Heart left ventricle (tissue), 16 donors: Measurements from ENCODE around the gene SERP1. TPM values are rescaled to one million over a fixed set of nuclear protein-coding genes. Genes with fewer than 3 reads are reported as not detected.

Source experiments
- ATAC-seq, 4 donors: fragments of 200-7000 bp; cut with Tn5 transposase; one replicate each; pipeline ENCODE4 v1.9.1; 2020 to 2022; ENCODE audit warnings: moderate library complexity in 4 of 4, mild to moderate bottlenecking in 3 of 4, moderate number of reproducible peaks in 1 of 4
- DNase-seq, 5 donors: peaks; one replicate each; pipeline ENCODE4 v3.0.0-alpha.2; 2020
- H3K27ac ChIP-seq, 12 donors: fragments of 200-600 bp; sonication (generic) in 4 of 12; one replicate each; pipeline versions ENCODE4 v1.5.0 to v1.8.0; 2016 to 2022; ENCODE audit warnings: mild to moderate bottlenecking in 2 of 12
- H3K27me3 ChIP-seq, 9 donors: fragments of 200-600 bp; sonication (generic) in 2 of 9; one replicate each; pipeline versions ENCODE4 v1.5.1 to v1.8.0; 2016 to 2022; ENCODE audit warnings: mild to moderate bottlenecking in 3 of 9
- H3K36me3 ChIP-seq, 9 donors: fragments of 200-600 bp; sonication (generic) in 2 of 9; one replicate each; pipeline versions ENCODE4 v1.5.0 to v1.8.0; 2018 to 2022; ENCODE audit warnings: mild to moderate bottlenecking in 2 of 9
- H3K4me1 ChIP-seq, 12 donors: fragments of 200-600 bp; sonication (generic) in 4 of 12; one replicate each; pipeline versions ENCODE4 v1.5.0 to v1.8.0; 2016 to 2022; ENCODE audit warnings: mild to moderate bottlenecking in 3 of 12
- H3K4me3 ChIP-seq, 12 donors: fragments of 200-600 bp; sonication (generic) in 4 of 12; one replicate each; pipeline versions ENCODE4 v1.5.0 to v1.8.0; 2017 to 2022; ENCODE audit warnings: mild to moderate bottlenecking in 9 of 12, moderate library complexity in 4 of 12
- H3K9me3 ChIP-seq, 12 donors: fragments of 200-600 bp; sonication (generic) in 4 of 12; one replicate each; pipeline versions ENCODE4 v1.5.0 to v1.8.0; 2016 to 2022; ENCODE audit warnings: mild to moderate bottlenecking in 1 of 12
- POLR2A ChIP-seq, 2 donors: fragments of 450-650 bp; IDR thresholded peaks; one replicate each; pipeline ENCODE4 v1.6.1; 2017; ENCODE audit warnings: antibody characterized with exemption in 2 of 2, mild to moderate bottlenecking in 2 of 2, moderate library complexity in 2 of 2
- WGBS, 4 donors: extraction: QIAGEN DNeasy Blood & Tissue Kit in 2 of 4; methylation state at CpG; one replicate each; pipeline versions ENCODE4 v1.1.5 to v1.1.7; 2013 to 2018; 5-methylcytosine and 5-hydroxymethylcytosine counted together
- intact Hi-C, 10 donors: fragments of 100-400 bp; cut with DNase I; formaldehyde crosslinking; loops; one replicate each; pipeline versions ENCODE4 v1.11.1 to v1.14.2; 2022
- polyA plus RNA-seq, 2 donors: library from polyadenylated mRNA; stranded (reverse); fragments of 200-250 nt; gene quantifications; one replicate each; pipeline ENCODE4 v1.2.3, GENCODE V29; 2013
- total RNA-seq, 9 donors: library from RNA; depleted of rRNA in 2 of 9; stranded (reverse); fragments of >200 nt in 2 of 9; fragmentation: NEBNext Ultra II Directional in 3 of 9; extraction: Animal tissue kit (Norgen Biotek cat#: 25700) in 3 of 9; gene quantifications; one replicate each; pipeline versions ENCODE4 v1.1.0 to v1.2.4, GENCODE V29; 2016 to 2023
- TF ChIP-seq, protein P1 (sequence below), 12 donors: fragments of 200-600 bp; sonication (generic) in 4 of 12; IDR thresholded peaks; one replicate each; pipeline versions ENCODE4 v1.5.0 to v1.8.0; 2018 to 2022; ENCODE audit warnings: antibody characterized with exemption in 12 of 12, mild to moderate bottlenecking in 5 of 12
- donor health status: ischemic (EF 13 %, LVEDD 7.1; RV severe dilation, severe dysfunction).
- donor health status: healthy with polysubstance abuse.
- donor health status: DM: no; HTN: yes; CAD: no.
- donor health status: DM: no; HTN: no; CAD: no.
- donor health status: ischemic (EF 25% LVEDD 6.9; RV normal size, moderate dysfunction).
- donor health status: ischemic (EF 25% LVEDD 5.7; RV mildly dilated, moderate dysfunction).
- donor health status: healthy.
- donor health status: DM: yes; HTN: yes; CAD: no.
- donor health status: ischemic (EF 35%, LVEDD 5.7; RV mildly dilated, moderate dysfunction).
- donor health status: nonischemic (EF 11% LVEDD 7.7; RV severe dilation, severe dysfunction).
- donor health status: DM: yes; HTN: yes; CAD: no.
- donor health status: PGD.
- donor health status: ischemic (EF 29% LVEDD 5.4; RV normal size, mild dysfunction).
- donor health status: nonischemic (EF 23%, LVEDD 6.1; RV moderate dilation, normal function).

Gene SERP1
- total and polyA plus RNA-seq, 11 donors: 14.8 to 86.9 (median 26.3) TPM

DNA sequence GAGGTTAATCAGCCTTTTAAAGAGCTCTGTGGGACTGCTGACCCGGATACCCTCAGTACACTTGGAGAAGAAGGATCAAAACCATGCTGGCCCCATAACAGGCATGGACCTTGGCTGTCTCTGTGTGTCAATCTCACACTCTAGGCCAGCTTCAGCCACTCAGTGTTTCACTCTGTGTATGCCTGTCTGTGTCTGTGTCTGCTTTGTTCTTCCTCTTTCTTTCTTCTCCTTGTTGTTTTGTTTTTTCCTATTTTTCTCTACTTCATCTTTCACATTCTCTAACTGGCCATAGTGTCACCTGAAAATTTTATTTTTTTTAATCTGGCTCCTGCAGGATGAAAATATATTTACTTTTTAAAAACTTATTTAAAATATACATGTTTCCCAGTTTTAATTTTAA, 51.1 kb downstream of the SERP1 start:
- Histone ChIP-seq H3K36me3 (no peaks in the 10 kb centered on the region), H3K27ac (no peak overlapping the region), H3K9me3 (no peaks in the 10 kb centered on the region), H3K4me3 (no peak overlapping the region), H3K4me1 (peaks cover 0 to 5% (median 0%) of the 10 kb centered on the region in 12 donors), H3K27me3 (no peaks in the 10 kb centered on the region)
- peak in 1 of 4 donors; percentile 37 for ATAC-seq
- TF ChIP-seq, protein P1, sequence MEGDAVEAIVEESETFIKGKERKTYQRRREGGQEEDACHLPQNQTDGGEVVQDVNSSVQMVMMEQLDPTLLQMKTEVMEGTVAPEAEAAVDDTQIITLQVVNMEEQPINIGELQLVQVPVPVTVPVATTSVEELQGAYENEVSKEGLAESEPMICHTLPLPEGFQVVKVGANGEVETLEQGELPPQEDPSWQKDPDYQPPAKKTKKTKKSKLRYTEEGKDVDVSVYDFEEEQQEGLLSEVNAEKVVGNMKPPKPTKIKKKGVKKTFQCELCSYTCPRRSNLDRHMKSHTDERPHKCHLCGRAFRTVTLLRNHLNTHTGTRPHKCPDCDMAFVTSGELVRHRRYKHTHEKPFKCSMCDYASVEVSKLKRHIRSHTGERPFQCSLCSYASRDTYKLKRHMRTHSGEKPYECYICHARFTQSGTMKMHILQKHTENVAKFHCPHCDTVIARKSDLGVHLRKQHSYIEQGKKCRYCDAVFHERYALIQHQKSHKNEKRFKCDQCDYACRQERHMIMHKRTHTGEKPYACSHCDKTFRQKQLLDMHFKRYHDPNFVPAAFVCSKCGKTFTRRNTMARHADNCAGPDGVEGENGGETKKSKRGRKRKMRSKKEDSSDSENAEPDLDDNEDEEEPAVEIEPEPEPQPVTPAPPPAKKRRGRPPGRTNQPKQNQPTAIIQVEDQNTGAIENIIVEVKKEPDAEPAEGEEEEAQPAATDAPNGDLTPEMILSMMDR (IDR thresholded peaks at IDR 0.05): no peak
- no peak for TF ChIP-seq POLR2A (IDR thresholded peaks at IDR 0.05)
- intact Hi-C loops: loop anchor here (1.0 to 10.0 kb wide), 13 partner anchors 82 to 560 kb away; partner anchors contain the start of gene TSC22D2 (in 2 of the 10)
- no peak for DNase-seq
- WGBS, 4 donors: 67 to 92% (median 83%) methylated on average over 1 of the region's 1 CpG

DNA sequence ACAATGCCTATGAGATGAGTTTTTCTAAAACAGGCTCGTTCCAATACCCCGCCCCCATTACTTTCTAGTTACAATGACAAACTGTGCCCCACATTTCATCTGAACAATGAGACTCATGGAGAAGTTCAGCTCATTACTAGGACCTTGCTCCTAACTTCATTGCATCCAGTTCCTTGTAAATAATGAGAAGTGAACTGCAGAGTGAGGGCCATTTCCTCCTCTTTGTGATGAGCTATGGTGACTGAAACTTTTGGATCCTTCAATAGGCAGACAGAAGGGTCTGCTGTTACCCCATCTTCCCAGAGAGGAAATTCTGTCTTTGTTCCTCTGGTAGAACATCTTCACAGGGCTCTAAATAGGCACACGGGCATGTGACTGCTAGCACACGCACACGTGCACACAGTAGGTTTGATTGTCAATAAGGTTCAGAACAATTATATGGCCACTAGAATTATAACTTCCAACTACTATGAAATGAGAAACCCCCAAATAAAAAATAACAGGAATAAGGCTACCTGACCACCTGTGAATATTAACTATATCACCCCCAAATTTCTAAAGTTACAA, 51.8 kb downstream of the SERP1 start:
- ATAC-seq (no peak), DNase-seq (no peak)
- no peaks in the 10 kb centered on the region for H3K27me3 ChIP-seq
- no peaks in the 10 kb centered on the region for H3K9me3 ChIP-seq
- H3K4me3 ChIP-seq: no peak overlapping the region
- intact Hi-C loops: loop anchor here (2.0 to 10.0 kb wide), 8 partner anchors 82 to 560 kb away; partner anchors contain the start of gene TSC22D2 (in 1 of the 10)
- WGBS, 4 donors: 90 to 96% (median 94%) methylated on average over 5 of the region's 5 CpGs
- H3K4me1 ChIP-seq: peaks cover 0 to 5% (median 0%) of the 10 kb centered on the region in 12 donors
- TF ChIP-seq, protein P1 (IDR thresholded peaks at IDR 0.05): no peak
- no peak for TF ChIP-seq POLR2A (IDR thresholded peaks at IDR 0.05)
- H3K36me3 ChIP-seq: no peaks in the 10 kb centered on the region
- H3K27ac ChIP-seq: no peak overlapping the region

Other genes with a start within 250 kb of the SERP1 start
- gene TSC22D2, start 138.2 kb downstream of the SERP1 start, total RNA-seq: 10 to 100 TPM; 12.7 to 55.8 (median 32.6) TPM
- 10 to 100 TPM; 11.5 to 22.6 TPM for gene TSC22D2, start 138.2 kb downstream of the SERP1 start, polyA plus RNA-seq
- gene EIF2A, start 291 bp upstream of the SERP1 start, total RNA-seq: 100 to 1,000 TPM in 1 of 9 donors, 10 to 100 TPM in 8; 60.5 to 112 (median 75.5) TPM
- 10 to 100 TPM; 44.3 to 64.3 TPM for gene EIF2A, start 291 bp upstream of the SERP1 start, polyA plus RNA-seq
- 100 to 1,000 TPM in 2 of 9 donors, 10 to 100 TPM in 7; 62.7 to 103 (median 80.1) TPM for gene SELENOT, start 56.8 kb upstream of the SERP1 start, total RNA-seq
- 100 to 1,000 TPM in 1 of 2 donors, 10 to 100 TPM in 1; 19.4 to 120 TPM for gene SELENOT, start 56.8 kb upstream of the SERP1 start, polyA plus RNA-seq
- gene ERICH6, start 157.4 kb upstream of the SERP1 start, total RNA-seq: under 1 TPM in 2 of 9 donors, not detected in 7; 0.32 to 0.54 TPM
- not detected for gene ERICH6, start 157.4 kb upstream of the SERP1 start, polyA plus RNA-seq
- 10 to 100 TPM; 16.9 to 38.7 (median 23.4) TPM for gene SIAH2, start 216.7 kb upstream of the SERP1 start, total RNA-seq
- gene SIAH2, start 216.7 kb upstream of the SERP1 start, polyA plus RNA-seq: 10 to 100 TPM in 1 of 2 donors, 1 to 10 TPM in 1; 7.1 to 24.9 TPM